ENCODE data around the gene STXBP6. TPM values are rescaled to one million over a fixed set of nuclear protein-coding genes. Genes with fewer than 3 reads are reported as not detected.

Gene STXBP6
- total RNA-seq, 1 experiment from 2014 or later: 0.27 TPM

DNA sequence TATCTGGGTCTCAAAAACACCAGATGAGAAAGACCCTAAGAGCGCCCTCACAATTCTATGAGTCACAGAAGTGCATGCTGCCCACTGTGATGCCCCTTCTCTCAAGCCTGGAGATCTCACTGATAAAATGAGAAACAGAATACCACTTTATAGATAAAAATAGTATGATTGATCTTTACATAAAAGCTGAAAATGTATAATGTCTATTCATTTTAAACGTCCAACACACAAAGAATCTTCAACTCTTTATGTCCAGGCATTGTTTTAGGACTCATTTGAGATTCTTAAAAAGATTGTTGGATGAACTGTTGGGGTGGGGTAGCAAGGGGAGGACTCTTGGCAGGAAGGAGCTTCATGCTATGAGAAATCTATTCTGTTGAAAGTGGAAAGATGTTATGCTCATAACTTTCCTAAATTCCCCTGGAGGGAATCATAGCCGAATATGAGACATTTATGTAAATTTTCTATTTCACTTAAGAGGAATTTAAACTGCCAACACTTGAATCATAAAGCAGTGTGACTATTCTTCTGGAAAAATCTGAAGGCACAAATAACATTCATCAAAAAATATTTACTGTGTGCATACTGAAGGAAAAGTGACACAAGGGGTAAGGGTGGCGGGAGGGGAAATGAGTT lies 174.6 kb downstream of the STXBP6 start:
- intact Hi-C loops (cut with micrococcal nuclease): no loop called here
- H3K27me3 ChIP-seq (ENCODE audit: insufficient read depth, low read length): no peaks in the 10 kb centered on the region
- no peaks in the 10 kb centered on the region for H3K9me2 ChIP-seq (ENCODE audit: insufficient read depth)
- DNase-seq (ENCODE audit: low read depth, low spot score) (no peak), ATAC-seq (no peak)
- no peaks in the 10 kb centered on the region for H3K4me1 ChIP-seq (ENCODE audit: control insufficient read depth in 1 of 2, insufficient read depth in 2 of 2, low read length in 2 of 2)
- BruUV-seq (replicated peaks): no TSS peak
- no peak overlapping the region for H3K27ac ChIP-seq (ENCODE audit: low read depth, low read length)
- no peaks in the 10 kb centered on the region for H3K36me3 ChIP-seq (ENCODE audit: control insufficient read depth in 1 of 2, insufficient read depth in 2 of 2, low read length in 2 of 2)
- no peak overlapping the region for H3K4me3 ChIP-seq (replicated peaks in 1 of 2; ENCODE audit: low read depth in 1 of 2, low read length in 2 of 2)
- ChIA-PET CTCF (no interaction called here), POLR2A (no interaction called here), RAD21 (ENCODE audit: low non-redundant PET in 1 of 2, low total read pairs in 2 of 2, uncharacterized antibody in 2 of 2, unreplicated experiment in 2 of 2) (no interaction called here)
- H3K79me2 ChIP-seq (ENCODE audit: insufficient read depth, low read length): no peaks in the 10 kb centered on the region
- TF ChIP-seq SIN3A (IDR thresholded peaks at IDR 0.05; ENCODE audit: low read depth): no peak
- TF ChIP-seq POLR2AphosphoS5 (IDR thresholded peaks at IDR 0.05; ENCODE audit: low read depth, low read length): no peak
- no peak for TF ChIP-seq POLR2A (IDR thresholded peaks at IDR 0.05; ENCODE audit: borderline replicate concordance, extremely low read depth, insufficient read depth, insufficient read length)
- TF ChIP-seq FOSL1 (IDR thresholded peaks at IDR 0.05; ENCODE audit: low read depth): no peak
- no peak for TF ChIP-seq CEBPB (IDR thresholded peaks at IDR 0.05; ENCODE audit: low read depth)
- no peak overlapping the region for H3K9ac ChIP-seq (ENCODE audit: low read length)
- H3K9me3 ChIP-seq (ENCODE audit: control insufficient read depth in 1 of 2, insufficient read depth in 1 of 2, low read depth in 1 of 2, low read length in 2 of 2): peaks cover 0 to 12% of the 10 kb centered on the region in 2 experiments; a peak in 2 of 4 replicates
- H4K20me1 ChIP-seq (ENCODE audit: insufficient read depth): no peaks in the 10 kb centered on the region
- no peak overlapping the region for H3K4me2 ChIP-seq (ENCODE audit: low read length)
- no peak overlapping the region for H2AFZ ChIP-seq (ENCODE audit: low read depth, low read length, poor library complexity, severe bottlenecking)

DNA sequence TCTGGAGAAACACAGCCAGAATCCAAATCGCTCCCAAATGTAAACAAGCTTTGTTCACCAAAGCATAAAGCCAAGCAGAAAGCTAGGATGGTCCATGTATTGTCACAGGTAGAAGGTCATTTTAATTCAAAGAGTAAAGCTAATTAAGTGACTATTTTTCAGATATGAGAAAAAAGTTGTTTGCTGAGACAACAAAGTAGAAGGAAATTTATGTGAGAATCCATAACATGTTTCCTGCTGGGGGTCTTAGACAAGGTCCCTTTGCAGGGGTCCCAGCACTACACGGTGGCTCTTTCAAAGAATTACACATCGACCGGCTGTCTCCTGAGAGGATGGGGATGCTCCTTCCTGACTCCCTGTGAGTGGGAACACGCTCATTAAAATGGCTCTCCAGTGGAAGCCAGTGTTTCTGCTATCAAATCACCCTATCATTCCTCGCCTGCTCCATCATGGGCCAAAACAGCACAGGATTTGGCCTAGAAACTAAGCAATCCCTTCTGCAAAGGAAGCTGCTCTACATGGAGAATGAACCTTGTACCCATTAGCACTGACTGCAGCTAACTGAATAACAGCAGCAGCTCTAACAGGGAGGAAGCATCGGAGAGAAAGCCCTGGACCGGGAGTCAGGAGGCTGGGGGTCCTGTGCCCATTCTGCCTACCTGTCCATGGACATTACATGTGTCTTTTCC lies 175.3 kb downstream of the STXBP6 start:
- RAD21 ChIA-PET (ENCODE audit: low non-redundant PET in 1 of 2, low total read pairs in 2 of 2, uncharacterized antibody in 2 of 2, unreplicated experiment in 2 of 2): no interaction called here
- no peak for TF ChIP-seq EZH2phosphoT487 (IDR thresholded peaks at IDR 0.05; ENCODE audit: borderline replicate concordance)
- TF ChIP-seq, protein P1, sequence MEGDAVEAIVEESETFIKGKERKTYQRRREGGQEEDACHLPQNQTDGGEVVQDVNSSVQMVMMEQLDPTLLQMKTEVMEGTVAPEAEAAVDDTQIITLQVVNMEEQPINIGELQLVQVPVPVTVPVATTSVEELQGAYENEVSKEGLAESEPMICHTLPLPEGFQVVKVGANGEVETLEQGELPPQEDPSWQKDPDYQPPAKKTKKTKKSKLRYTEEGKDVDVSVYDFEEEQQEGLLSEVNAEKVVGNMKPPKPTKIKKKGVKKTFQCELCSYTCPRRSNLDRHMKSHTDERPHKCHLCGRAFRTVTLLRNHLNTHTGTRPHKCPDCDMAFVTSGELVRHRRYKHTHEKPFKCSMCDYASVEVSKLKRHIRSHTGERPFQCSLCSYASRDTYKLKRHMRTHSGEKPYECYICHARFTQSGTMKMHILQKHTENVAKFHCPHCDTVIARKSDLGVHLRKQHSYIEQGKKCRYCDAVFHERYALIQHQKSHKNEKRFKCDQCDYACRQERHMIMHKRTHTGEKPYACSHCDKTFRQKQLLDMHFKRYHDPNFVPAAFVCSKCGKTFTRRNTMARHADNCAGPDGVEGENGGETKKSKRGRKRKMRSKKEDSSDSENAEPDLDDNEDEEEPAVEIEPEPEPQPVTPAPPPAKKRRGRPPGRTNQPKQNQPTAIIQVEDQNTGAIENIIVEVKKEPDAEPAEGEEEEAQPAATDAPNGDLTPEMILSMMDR (IDR thresholded peaks at IDR 0.05 in 2 of 3, conservative IDR thresholded peaks at IDR 0.05 in 1 of 3; ENCODE audit: borderline replicate concordance in 1 of 3, insufficient read depth in 1 of 3, low read depth in 2 of 3, low read length in 2 of 3): no peak
- TF ChIP-seq, protein P2, sequence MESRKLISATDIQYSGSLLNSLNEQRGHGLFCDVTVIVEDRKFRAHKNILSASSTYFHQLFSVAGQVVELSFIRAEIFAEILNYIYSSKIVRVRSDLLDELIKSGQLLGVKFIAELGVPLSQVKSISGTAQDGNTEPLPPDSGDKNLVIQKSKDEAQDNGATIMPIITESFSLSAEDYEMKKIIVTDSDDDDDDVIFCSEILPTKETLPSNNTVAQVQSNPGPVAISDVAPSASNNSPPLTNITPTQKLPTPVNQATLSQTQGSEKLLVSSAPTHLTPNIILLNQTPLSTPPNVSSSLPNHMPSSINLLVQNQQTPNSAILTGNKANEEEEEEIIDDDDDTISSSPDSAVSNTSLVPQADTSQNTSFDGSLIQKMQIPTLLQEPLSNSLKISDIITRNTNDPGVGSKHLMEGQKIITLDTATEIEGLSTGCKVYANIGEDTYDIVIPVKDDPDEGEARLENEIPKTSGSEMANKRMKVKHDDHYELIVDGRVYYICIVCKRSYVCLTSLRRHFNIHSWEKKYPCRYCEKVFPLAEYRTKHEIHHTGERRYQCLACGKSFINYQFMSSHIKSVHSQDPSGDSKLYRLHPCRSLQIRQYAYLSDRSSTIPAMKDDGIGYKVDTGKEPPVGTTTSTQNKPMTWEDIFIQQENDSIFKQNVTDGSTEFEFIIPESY (IDR thresholded peaks at IDR 0.05; ENCODE audit: extremely low read depth, insufficient replicate concordance, low read length): no peak
- TF ChIP-seq EZH2 (IDR thresholded peaks at IDR 0.05): no peak
- TF ChIP-seq SP1 (IDR thresholded peaks at IDR 0.05; ENCODE audit: low read depth): no peak
- no peak for TF ChIP-seq POLR2A (IDR thresholded peaks at IDR 0.05; ENCODE audit: borderline replicate concordance, extremely low read depth, insufficient read depth, insufficient read length)
- no peak for TF ChIP-seq ZFX (IDR thresholded peaks at IDR 0.05)
- POLR2A ChIA-PET: no interaction called here
- intact Hi-C loops (cut with micrococcal nuclease): no loop called here
- ATAC-seq: no peak
- BruUV-seq (replicated peaks): no TSS peak
- H3K4me1 ChIP-seq (ENCODE audit: control insufficient read depth in 1 of 2, insufficient read depth in 2 of 2, low read length in 2 of 2): no peaks in the 10 kb centered on the region
- H3K9me2 ChIP-seq (ENCODE audit: insufficient read depth): no peaks in the 10 kb centered on the region
- no peak overlapping the region for H3K4me3 ChIP-seq (replicated peaks in 1 of 2; ENCODE audit: low read depth in 1 of 2, low read length in 2 of 2)
- no peaks in the 10 kb centered on the region for H3K79me2 ChIP-seq (ENCODE audit: insufficient read depth, low read length)
- CTCF ChIA-PET: no interaction called here
- DNase-seq (ENCODE audit: low read depth, low spot score): no peak
- H3K9ac ChIP-seq (ENCODE audit: low read length): no peak overlapping the region
- H4K20me1 ChIP-seq (ENCODE audit: insufficient read depth): no peaks in the 10 kb centered on the region
- H2AFZ ChIP-seq (ENCODE audit: low read depth, low read length, poor library complexity, severe bottlenecking): no peak overlapping the region
- no peak overlapping the region for H3K4me2 ChIP-seq (ENCODE audit: low read length)
- H3K9me3 ChIP-seq (ENCODE audit: control insufficient read depth in 1 of 2, insufficient read depth in 1 of 2, low read depth in 1 of 2, low read length in 2 of 2): peaks cover 0 to 12% of the 10 kb centered on the region in 2 experiments; a peak in 2 of 4 replicates
- H3K36me3 ChIP-seq (ENCODE audit: control insufficient read depth in 1 of 2, insufficient read depth in 2 of 2, low read length in 2 of 2): no peaks in the 10 kb centered on the region
- H3K27me3 ChIP-seq (ENCODE audit: insufficient read depth, low read length): no peaks in the 10 kb centered on the region
- no peak overlapping the region for H3K27ac ChIP-seq (ENCODE audit: low read depth, low read length)

Data from HCT116 (cell line).